Neural cell (in vitro differentiated cells): ENCODE results near the gene OXSR1. TPM values are rescaled to one million over a fixed set of nuclear protein-coding genes. Genes with fewer than 3 reads are reported as not detected.

Experiments
- H2AFZ ChIP-seq: fragments of 200-600, 300-800 bp; sonication (generic), shearing (Covaris generic); 2 replicates; pipeline ENCODE4 v1.6.0; 2014; ENCODE audit warnings: low read depth, mild to moderate bottlenecking, antibody characterized with exemption, low read length, moderate library complexity
- H3F3A ChIP-seq: fragments of 200-600 bp; shearing (Covaris generic); 2 replicates; pipeline ENCODE4 v1.6.1; 2016; ENCODE audit warnings: mild to moderate bottlenecking, moderate library complexity, mixed read lengths, antibody characterized with exemption, low read length; ENCODE audit not compliant: insufficient read depth, poor library complexity, severe bottlenecking
- H3K27ac ChIP-seq: fragments of 200-600, 300-800 bp; sonication (generic), shearing (Covaris generic); 2 replicates; pipeline ENCODE4 v1.5.1; 2014; ENCODE audit warnings: mild to moderate bottlenecking, low read length, moderate library complexity
- H3K27me3 ChIP-seq: fragments of 300-800, 200-600 bp; sonication (generic), shearing (Covaris generic); 2 replicates; pipeline ENCODE4 v1.6.0; 2014; ENCODE audit warnings: mild to moderate bottlenecking, low read depth, low read length, moderate library complexity; ENCODE audit not compliant: insufficient read depth
- H3K36me3 ChIP-seq: fragments of 300-800, 200-600 bp; sonication (generic), shearing (Covaris generic); 2 replicates; pipeline ENCODE4 v1.5.1; 2014; ENCODE audit warnings: mild to moderate bottlenecking, antibody characterized with exemption, low read length, moderate library complexity; ENCODE audit not compliant: insufficient read depth
- H3K4me2 ChIP-seq: fragments of 300-800, 200-600 bp; sonication (generic), shearing (Covaris generic); 2 replicates; pipeline ENCODE4 v1.6.0; 2014; ENCODE audit warnings: mild to moderate bottlenecking, low read length
- H3K4me3 ChIP-seq: fragments of 300-800, 200-600 bp; sonication (generic), shearing (Covaris generic); 2 replicates; pipeline ENCODE4 v1.5.1; 2014; ENCODE audit warnings: mild to moderate bottlenecking, low read length, moderate library complexity
- H3K79me2 ChIP-seq: fragments of 200-600 bp; shearing (Covaris generic); replicated peaks from 2 replicates; pipeline ENCODE4 v1.6.0; 2014; ENCODE audit warnings: mild to moderate bottlenecking, low read length, moderate library complexity; ENCODE audit not compliant: insufficient read depth
- H3K9ac ChIP-seq: fragments of 300-800, 200-600 bp; sonication (generic), shearing (Covaris generic); 2 replicates; pipeline ENCODE4 v1.6.1; 2016; ENCODE audit warnings: mild to moderate bottlenecking, low read length, mixed read lengths
- H3K9me2 ChIP-seq: fragments of 200-600 bp; shearing (Covaris generic); 2 replicates; pipeline ENCODE4 v1.6.1; 2016; ENCODE audit warnings: mild to moderate bottlenecking, low read length, mixed read lengths; ENCODE audit not compliant: insufficient read depth
- H3K9me3 ChIP-seq: fragments of 200-600, 300-800 bp; sonication (generic), shearing (Covaris generic); 2 replicates; pipeline ENCODE4 v1.6.1; 2016; ENCODE audit warnings: mild to moderate bottlenecking, mixed run types, low read length, moderate library complexity, mixed read lengths
- H4K20me1 ChIP-seq: fragments of 200-600 bp; shearing (Covaris generic); 2 replicates; pipeline ENCODE4 v1.6.1; 2016; ENCODE audit warnings: mild to moderate bottlenecking, mixed run types; ENCODE audit not compliant: insufficient read depth
- CTCF ChIP-seq: fragments of 450-650 bp; IDR thresholded peaks from 2 replicates; pipeline ENCODE4 v1.5.1; 2014; ENCODE audit warnings: antibody characterized with exemption, mild to moderate bottlenecking, moderate library complexity; ENCODE audit not compliant: poor library complexity, severe bottlenecking
- EP300 ChIP-seq: fragments of 450-650 bp; conservative IDR thresholded peaks from 2 replicates; pipeline ENCODE4 v1.6.1; 2014; ENCODE audit warnings: antibody characterized with exemption, mild to moderate bottlenecking, moderate library complexity; ENCODE audit not compliant: poor library complexity, severe bottlenecking
- EZH2 ChIP-seq: fragments of 200-600, 300-800 bp; shearing (Covaris generic), sonication (generic); IDR thresholded peaks from 2 replicates; pipeline ENCODE4 v1.6.1; 2014; ENCODE audit warnings: antibody characterized with exemption, low read length, borderline replicate concordance, mild to moderate bottlenecking; ENCODE audit not compliant: insufficient read depth, poor library complexity, severe bottlenecking
- MXI1 ChIP-seq: fragments of 450-650 bp; conservative IDR thresholded peaks from 2 replicates; pipeline ENCODE4 v1.6.1; 2014; ENCODE audit warnings: antibody characterized with exemption, mild to moderate bottlenecking; ENCODE audit not compliant: poor library complexity, severe bottlenecking
- POLR2AphosphoS5 ChIP-seq: IDR thresholded peaks from 2 replicates; pipeline ENCODE4 v1.6.1; 2012
- RAD21 ChIP-seq: fragments of 450-650 bp; conservative IDR thresholded peaks from 2 replicates; pipeline ENCODE4 v1.6.1; 2014; ENCODE audit warnings: antibody characterized with exemption, mild to moderate bottlenecking, moderate library complexity
- SMC3 ChIP-seq: fragments of 450-650 bp; conservative IDR thresholded peaks from 2 replicates; pipeline ENCODE4 v1.6.1; 2014; ENCODE audit warnings: antibody characterized with exemption, mild to moderate bottlenecking, moderate library complexity; ENCODE audit not compliant: poor library complexity
- TAF1 ChIP-seq: IDR thresholded peaks from 2 replicates; pipeline ENCODE4 v1.6.1; 2012; ENCODE audit warnings: low read depth
- polyA plus RNA-seq: library from polyadenylated mRNA; depleted of rRNA; stranded (reverse); fragments of >200 nt; gene quantifications from 2 replicates; pipeline ENCODE4 v1.2.3, GENCODE V29; 2014
- TF ChIP-seq, protein P1 (sequence below): IDR thresholded peaks from 2 replicates; pipeline ENCODE4 v1.6.1; 2012; ENCODE audit warnings: borderline replicate concordance

Gene OXSR1
- polyA plus RNA-seq, 1 donor from 2014 or later = 50.8 TPM

GRCh38 chr3:38251197-38251596 is 85.9 kb downstream of the OXSR1 start:
- no peaks in the 10 kb centered on the region for H3F3A ChIP-seq
- H2AFZ ChIP-seq = no peak overlapping the region
- TF ChIP-seq, protein P1, sequence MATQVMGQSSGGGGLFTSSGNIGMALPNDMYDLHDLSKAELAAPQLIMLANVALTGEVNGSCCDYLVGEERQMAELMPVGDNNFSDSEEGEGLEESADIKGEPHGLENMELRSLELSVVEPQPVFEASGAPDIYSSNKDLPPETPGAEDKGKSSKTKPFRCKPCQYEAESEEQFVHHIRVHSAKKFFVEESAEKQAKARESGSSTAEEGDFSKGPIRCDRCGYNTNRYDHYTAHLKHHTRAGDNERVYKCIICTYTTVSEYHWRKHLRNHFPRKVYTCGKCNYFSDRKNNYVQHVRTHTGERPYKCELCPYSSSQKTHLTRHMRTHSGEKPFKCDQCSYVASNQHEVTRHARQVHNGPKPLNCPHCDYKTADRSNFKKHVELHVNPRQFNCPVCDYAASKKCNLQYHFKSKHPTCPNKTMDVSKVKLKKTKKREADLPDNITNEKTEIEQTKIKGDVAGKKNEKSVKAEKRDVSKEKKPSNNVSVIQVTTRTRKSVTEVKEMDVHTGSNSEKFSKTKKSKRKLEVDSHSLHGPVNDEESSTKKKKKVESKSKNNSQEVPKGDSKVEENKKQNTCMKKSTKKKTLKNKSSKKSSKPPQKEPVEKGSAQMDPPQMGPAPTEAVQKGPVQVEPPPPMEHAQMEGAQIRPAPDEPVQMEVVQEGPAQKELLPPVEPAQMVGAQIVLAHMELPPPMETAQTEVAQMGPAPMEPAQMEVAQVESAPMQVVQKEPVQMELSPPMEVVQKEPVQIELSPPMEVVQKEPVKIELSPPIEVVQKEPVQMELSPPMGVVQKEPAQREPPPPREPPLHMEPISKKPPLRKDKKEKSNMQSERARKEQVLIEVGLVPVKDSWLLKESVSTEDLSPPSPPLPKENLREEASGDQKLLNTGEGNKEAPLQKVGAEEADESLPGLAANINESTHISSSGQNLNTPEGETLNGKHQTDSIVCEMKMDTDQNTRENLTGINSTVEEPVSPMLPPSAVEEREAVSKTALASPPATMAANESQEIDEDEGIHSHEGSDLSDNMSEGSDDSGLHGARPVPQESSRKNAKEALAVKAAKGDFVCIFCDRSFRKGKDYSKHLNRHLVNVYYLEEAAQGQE = no peak
- TF ChIP-seq EP300 (no peak), RAD21 (no peak), CTCF (no peak), MXI1 (no peak), POLR2AphosphoS5 (no peak), SMC3 (no peak), EZH2 (no peak), TAF1 (no peak)
- no peaks in the 10 kb centered on the region for H3K79me2 ChIP-seq
- no peak overlapping the region for H3K4me2 ChIP-seq
- H3K4me3 ChIP-seq = no peak overlapping the region
- H3K27me3 ChIP-seq = no peaks in the 10 kb centered on the region
- H4K20me1 ChIP-seq = no peaks in the 10 kb centered on the region
- H3K9me3 ChIP-seq = no peaks in the 10 kb centered on the region
- no peak overlapping the region for H3K27ac ChIP-seq
- no peaks in the 10 kb centered on the region for H3K9me2 ChIP-seq
- no peak overlapping the region for H3K9ac ChIP-seq
- H3K36me3 ChIP-seq = peaks cover 7% of the 10 kb centered on the region

GRCh38 chr3:38253704-38254103 is 88.4 kb downstream of the OXSR1 start:
- Histone ChIP-seq H2AFZ (no peak overlapping the region), H3K9me2 (no peaks in the 10 kb centered on the region), H3K27me3 (no peaks in the 10 kb centered on the region), H3K4me3 (no peak overlapping the region), H3K36me3 (peaks cover 9% of the 10 kb centered on the region), H3F3A (no peaks in the 10 kb centered on the region), H3K4me2 (no peak overlapping the region), H4K20me1 (no peaks in the 10 kb centered on the region), H3K79me2 (no peaks in the 10 kb centered on the region), H3K27ac (no peak overlapping the region), H3K9me3 (no peaks in the 10 kb centered on the region), H3K9ac (no peak overlapping the region)
- TF ChIP-seq EZH2 (no peak), MXI1 (no peak), EP300 (no peak), RAD21 (no peak), TAF1 (no peak), POLR2AphosphoS5 (no peak), CTCF (no peak), SMC3 (no peak)
- TF ChIP-seq, protein P1 = no peak
